GM23248 (cell line): ENCODE data around the gene TGFBR1. TPM values are rescaled to one million over a fixed set of nuclear protein-coding genes. Genes with fewer than 3 reads are reported as not detected.

Experiments used
- DNase-seq: peaks from one replicate; pipeline ENCODE4 v3.0.0-alpha.2; 2015
- H2AFZ ChIP-seq: fragments of 200-600 bp; sonication (generic); 2 replicates; pipeline ENCODE4 v1.6.1; 2016; ENCODE audit warnings: antibody characterized with exemption
- H3F3A ChIP-seq: fragments of 200-600 bp; sonication (generic); 2 replicates; pipeline ENCODE4 v1.6.1; 2016; ENCODE audit warnings: mild to moderate bottlenecking, antibody characterized with exemption, mixed run types; ENCODE audit not compliant: insufficient read depth
- H3K27ac ChIP-seq: fragments of 200-600 bp; sonication (generic); 2 replicates; pipeline ENCODE4 v1.5.1; 2016; ENCODE audit warnings: mild to moderate bottlenecking
- H3K27me3 ChIP-seq: fragments of 200-600 bp; sonication (generic); replicated peaks from 2 replicates; pipeline ENCODE4 v1.6.1; 2016; ENCODE audit warnings: mild to moderate bottlenecking; ENCODE audit not compliant: insufficient read depth
- H3K36me3 ChIP-seq: fragments of 200-600 bp; sonication (generic); 2 replicates; pipeline ENCODE4 v1.6.1; 2016; ENCODE audit warnings: low read depth, mild to moderate bottlenecking
- H3K4me1 ChIP-seq: fragments of 200-600 bp; sonication (generic); 2 replicates; pipeline ENCODE4 v1.6.1; 2016; ENCODE audit warnings: mild to moderate bottlenecking; ENCODE audit not compliant: insufficient read depth
- H3K4me2 ChIP-seq: fragments of 200-600 bp; sonication (generic); one replicate; pipeline ENCODE4 v1.6.1; 2016; ENCODE audit warnings: mild to moderate bottlenecking; ENCODE audit not compliant: unreplicated experiment
- H3K4me3 ChIP-seq: fragments of 200-600 bp; sonication (generic); 2 replicates; pipeline ENCODE4 v1.5.1; 2016; ENCODE audit warnings: mild to moderate bottlenecking
- H3K79me2 ChIP-seq: fragments of 200-600 bp; sonication (generic); 2 replicates; pipeline ENCODE4 v1.6.1; 2016; ENCODE audit warnings: mild to moderate bottlenecking; ENCODE audit not compliant: insufficient read depth
- H3K9ac ChIP-seq: fragments of 200-600 bp; sonication (generic); 2 replicates; pipeline ENCODE4 v1.6.1; 2016; ENCODE audit warnings: mild to moderate bottlenecking
- H3K9me2 ChIP-seq: fragments of 200-600 bp; sonication (generic); 2 replicates; pipeline ENCODE4 v1.6.1; 2016; ENCODE audit warnings: mixed run types, mild to moderate bottlenecking, moderate library complexity; ENCODE audit not compliant: insufficient read depth
- H3K9me3 ChIP-seq: fragments of 200-600 bp; sonication (generic); one replicate; pipeline ENCODE4 v1.6.1; 2017; ENCODE audit warnings: low read depth
- H4K20me1 ChIP-seq: fragments of 200-600 bp; sonication (generic); 2 replicates; pipeline ENCODE4 v1.6.0; 2016; ENCODE audit not compliant: insufficient read depth
- EZH2 ChIP-seq: fragments of 200-600 bp; sonication (generic); IDR thresholded peaks from 2 replicates; pipeline ENCODE4 v1.6.1; 2018; ENCODE audit warnings: antibody characterized with exemption, mild to moderate bottlenecking; ENCODE audit not compliant: insufficient read depth, poor library complexity, severe bottlenecking
- EZH2phosphoT487 ChIP-seq: fragments of 200-600 bp; sonication (generic); IDR thresholded peaks from 2 replicates; pipeline ENCODE4 v1.6.1; 2018; ENCODE audit warnings: antibody characterized with exemption, moderate library complexity, mild to moderate bottlenecking, low read depth; ENCODE audit not compliant: insufficient read depth
- WGBS, 2 experiments: methylation state at CpG; one replicate each; pipeline ENCODE4 v1.1.6; 2015 to 2017; ENCODE audit warnings: low lambda C conversion rate in 2 of 2, low coverage in 1 of 2; ENCODE audit errors: missing lambda C conversion rate in 2 of 2; 5-methylcytosine and 5-hydroxymethylcytosine counted together
- in situ Hi-C: fragments of 300-500 bp; cut with MboI; formaldehyde crosslinking; loops from 2 replicates; pipeline ENCODE4 v1.15.0; 2020
- polyA plus RNA-seq: library from polyadenylated mRNA; unstranded; fragments of >200 nt; fragmentation: Nextera tagmentation; extraction: Ambion mirVana; gene quantifications from 2 replicates; pipeline ENCODE4 v1.2.1, GENCODE V29; 2016
- total RNA-seq: library from RNA; depleted of rRNA; stranded (reverse); fragments of >200 nt; shearing (Covaris generic); gene quantifications from 2 replicates; pipeline ENCODE4 v1.2.3, GENCODE V29; 2014

TGFBR1 gene
- total and polyA plus RNA-seq, 2 experiments from 2014 or later = 46.3 to 73.9 TPM

- H3K9me3 ChIP-seq = no peaks in the 10 kb centered on the region
- H3K4me3 ChIP-seq = no peak overlapping the region
- no peak overlapping the region for H2AFZ ChIP-seq
- no peak for DNase-seq
- 76 to 79% methylated on average over 2 of the region's 2 CpGs for WGBS, 2 experiments
- H3K4me2 ChIP-seq = no peak overlapping the region
- 0 out of 2 replicates have a peak, but pooled peaks cover 12% of the 10 kb centered on the region for H3F3A ChIP-seq
- H3K4me1 ChIP-seq = peaks cover 28% of the 10 kb centered on the region
- no peak overlapping the region for H3K9ac ChIP-seq
- H3K9me2 ChIP-seq = no peaks in the 10 kb centered on the region
- no peaks in the 10 kb centered on the region for H3K27me3 ChIP-seq
- TF ChIP-seq EZH2phosphoT487 = no peak
- peaks cover 100% of the 10 kb centered on the region for H3K79me2 ChIP-seq
- H3K27ac ChIP-seq = no peak overlapping the region
- in situ Hi-C loops = no loop called here
- H3K36me3 ChIP-seq = peaks cover 3% of the 10 kb centered on the region
- peaks cover 21% of the 10 kb centered on the region for H4K20me1 ChIP-seq
These were observed 8.6 kb downstream of the TGFBR1 start for GRCh38 chr9:99113414-99114048.

- no peak overlapping the region for H3K4me2 ChIP-seq
- no peak overlapping the region for H3K27ac ChIP-seq
- in situ Hi-C loops = no loop called here
- TF ChIP-seq EZH2 = no peak
- no peak for TF ChIP-seq EZH2phosphoT487
- DNase-seq = no peak
- H2AFZ ChIP-seq = no peak overlapping the region
- H3K4me3 ChIP-seq = no peak overlapping the region
- peaks cover 100% of the 10 kb centered on the region for H3K79me2 ChIP-seq
- no peaks in the 10 kb centered on the region for H3K9me2 ChIP-seq
- WGBS, 2 experiments = 77 to 79% methylated on average over 3 of the region's 3 CpGs
- H3F3A ChIP-seq = 0 out of 2 replicates have a peak, but pooled peaks cover 12% of the 10 kb centered on the region
- peaks cover 26% of the 10 kb centered on the region for H4K20me1 ChIP-seq
- H3K9ac ChIP-seq = no peak overlapping the region
- H3K36me3 ChIP-seq = peaks cover 3% of the 10 kb centered on the region
- H3K9me3 ChIP-seq = no peaks in the 10 kb centered on the region
- no peaks in the 10 kb centered on the region for H3K27me3 ChIP-seq
- peaks cover 23% of the 10 kb centered on the region for H3K4me1 ChIP-seq
These were observed 9.1 kb downstream of the TGFBR1 start for GRCh38 chr9:99114049-99114440.

- Histone ChIP-seq H3K36me3 (peaks cover 3% of the 10 kb centered on the region), H3K4me1 (peaks cover 14% of the 10 kb centered on the region), H3K27ac (no peak overlapping the region), H3K9ac (no peak overlapping the region), H3K4me2 (no peak overlapping the region), H3K9me2 (no peaks in the 10 kb centered on the region), H3K4me3 (no peak overlapping the region), H4K20me1 (peaks cover 29% of the 10 kb centered on the region), H3K27me3 (no peaks in the 10 kb centered on the region), H2AFZ (no peak overlapping the region), H3K79me2 (peaks cover 100% of the 10 kb centered on the region), H3K9me3 (no peaks in the 10 kb centered on the region), H3F3A (0 out of 2 replicates have a peak, but pooled peaks cover 12% of the 10 kb centered on the region)
- TF ChIP-seq EZH2 = no peak
- TF ChIP-seq EZH2phosphoT487 = no peak
- no peak for DNase-seq
- WGBS, 2 experiments = 80 to 87% methylated on average over 6 of the region's 6 CpGs
- in situ Hi-C loops = no loop called here
These were observed 10.1 kb downstream of the TGFBR1 start for GRCh38 chr9:99114846-99115500.

GRCh38 chr9:99116003-99116411, 11.1 kb downstream of the TGFBR1 start:
- H3K4me2 ChIP-seq = no peak overlapping the region
- H2AFZ ChIP-seq = no peak overlapping the region
- no peak overlapping the region for H3K4me3 ChIP-seq
- no peaks in the 10 kb centered on the region for H3K9me2 ChIP-seq
- H3K9ac ChIP-seq = no peak overlapping the region
- DNase-seq = no peak
- 0 out of 2 replicates have a peak, but pooled peaks cover 10% of the 10 kb centered on the region for H3K4me1 ChIP-seq
- in situ Hi-C loops = no loop called here
- H3K27ac ChIP-seq = no peak overlapping the region
- no peak for TF ChIP-seq EZH2phosphoT487
- TF ChIP-seq EZH2 = no peak
- peaks cover 100% of the 10 kb centered on the region for H3K79me2 ChIP-seq
- WGBS, 2 experiments = 44 to 50% methylated on average over 3 of the region's 3 CpGs
- H3K27me3 ChIP-seq = no peaks in the 10 kb centered on the region
- H3K36me3 ChIP-seq = no peaks in the 10 kb centered on the region; the same call in 1 of the 2 replicates
- H3K9me3 ChIP-seq = no peaks in the 10 kb centered on the region
- H4K20me1 ChIP-seq = peaks cover 34% of the 10 kb centered on the region
- H3F3A ChIP-seq = 0 out of 2 replicates have a peak, but pooled peaks cover 7% of the 10 kb centered on the region
